ENCODE results near the gene TMEM184A. TPM values are rescaled to one million over a fixed set of nuclear protein-coding genes. Genes with fewer than 3 reads are reported as not detected.

Gene TMEM184A
- total RNA-seq, 1 experiment from 2014 or later = 16.5 TPM

DNA sequence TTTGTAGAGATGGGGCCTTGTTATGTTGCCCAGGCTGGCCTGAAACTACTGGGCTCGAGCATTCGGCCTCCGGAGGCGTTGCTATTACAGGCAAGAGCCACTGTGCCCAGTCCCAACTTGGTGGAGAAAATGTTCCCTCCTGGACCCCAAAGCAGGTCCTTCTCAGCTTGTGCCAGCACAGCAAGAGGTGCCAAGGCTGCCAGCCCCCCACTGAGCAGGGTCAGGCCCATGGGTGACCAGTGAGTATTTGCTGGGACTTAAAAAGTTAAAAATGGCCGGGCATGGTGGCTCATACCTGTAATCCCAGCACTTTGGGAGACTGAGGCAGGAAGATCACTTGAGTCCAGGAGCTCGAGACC is 20.9 kb downstream of the TMEM184A start:
- no peaks in the 10 kb centered on the region; the same call in 1 of the 2 replicates for H3K36me3 ChIP-seq (ENCODE audit: control insufficient read depth, insufficient read depth, low read length)
- peak overlapping the region; percentile 95 for H3K27ac Mint-ChIP-seq (ENCODE audit: unreplicated experiment)
- H3K9me3 Mint-ChIP-seq (ENCODE audit: unreplicated experiment) = no peaks in the 10 kb centered on the region
- CTCF ChIA-PET = interaction anchor here (3.3 kb wide), 1 partner anchor 21 kb away, joined by 28 read pairs; the partner anchor contains the start of gene TMEM184A
- H3K4me1 ChIP-seq = peaks cover 55% of the 10 kb centered on the region
- no peaks in the 10 kb centered on the region for H3K9me3 ChIP-seq
- H3K27me3 Mint-ChIP-seq (ENCODE audit: insufficient read depth, unreplicated experiment) = no peaks in the 10 kb centered on the region
- BruUV-seq (replicated peaks) = no TSS peak
- no peaks in the 10 kb centered on the region for H3K27me3 ChIP-seq (replicated peaks; ENCODE audit: control insufficient read depth, insufficient read depth, low read length)
- TF ChIP-seq, protein P1, sequence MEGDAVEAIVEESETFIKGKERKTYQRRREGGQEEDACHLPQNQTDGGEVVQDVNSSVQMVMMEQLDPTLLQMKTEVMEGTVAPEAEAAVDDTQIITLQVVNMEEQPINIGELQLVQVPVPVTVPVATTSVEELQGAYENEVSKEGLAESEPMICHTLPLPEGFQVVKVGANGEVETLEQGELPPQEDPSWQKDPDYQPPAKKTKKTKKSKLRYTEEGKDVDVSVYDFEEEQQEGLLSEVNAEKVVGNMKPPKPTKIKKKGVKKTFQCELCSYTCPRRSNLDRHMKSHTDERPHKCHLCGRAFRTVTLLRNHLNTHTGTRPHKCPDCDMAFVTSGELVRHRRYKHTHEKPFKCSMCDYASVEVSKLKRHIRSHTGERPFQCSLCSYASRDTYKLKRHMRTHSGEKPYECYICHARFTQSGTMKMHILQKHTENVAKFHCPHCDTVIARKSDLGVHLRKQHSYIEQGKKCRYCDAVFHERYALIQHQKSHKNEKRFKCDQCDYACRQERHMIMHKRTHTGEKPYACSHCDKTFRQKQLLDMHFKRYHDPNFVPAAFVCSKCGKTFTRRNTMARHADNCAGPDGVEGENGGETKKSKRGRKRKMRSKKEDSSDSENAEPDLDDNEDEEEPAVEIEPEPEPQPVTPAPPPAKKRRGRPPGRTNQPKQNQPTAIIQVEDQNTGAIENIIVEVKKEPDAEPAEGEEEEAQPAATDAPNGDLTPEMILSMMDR (IDR thresholded peaks at IDR 0.05; ENCODE audit: insufficient read depth in 1 of 2, low read depth in 1 of 2, low read length in 1 of 2, severe bottlenecking in 1 of 2, unreplicated experiment in 1 of 2) = no peak
- intact Hi-C loops (cut with micrococcal nuclease; ENCODE audit: unreplicated experiment) = no loop called here
- H3K36me3 Mint-ChIP-seq (ENCODE audit: insufficient read depth, unreplicated experiment) = peaks cover 52% of the 10 kb centered on the region
- no peak overlapping the region for H3K4me3 Mint-ChIP-seq (ENCODE audit: unreplicated experiment)
- DNase-seq = no peak
- peaks cover 11% of the 10 kb centered on the region for H3K4me1 Mint-ChIP-seq (ENCODE audit: low read depth, unreplicated experiment)
- no peak overlapping the region for H3K4me3 ChIP-seq (ENCODE audit: low read depth, low read length)
- POLR2A ChIA-PET = no interaction called here

DNA sequence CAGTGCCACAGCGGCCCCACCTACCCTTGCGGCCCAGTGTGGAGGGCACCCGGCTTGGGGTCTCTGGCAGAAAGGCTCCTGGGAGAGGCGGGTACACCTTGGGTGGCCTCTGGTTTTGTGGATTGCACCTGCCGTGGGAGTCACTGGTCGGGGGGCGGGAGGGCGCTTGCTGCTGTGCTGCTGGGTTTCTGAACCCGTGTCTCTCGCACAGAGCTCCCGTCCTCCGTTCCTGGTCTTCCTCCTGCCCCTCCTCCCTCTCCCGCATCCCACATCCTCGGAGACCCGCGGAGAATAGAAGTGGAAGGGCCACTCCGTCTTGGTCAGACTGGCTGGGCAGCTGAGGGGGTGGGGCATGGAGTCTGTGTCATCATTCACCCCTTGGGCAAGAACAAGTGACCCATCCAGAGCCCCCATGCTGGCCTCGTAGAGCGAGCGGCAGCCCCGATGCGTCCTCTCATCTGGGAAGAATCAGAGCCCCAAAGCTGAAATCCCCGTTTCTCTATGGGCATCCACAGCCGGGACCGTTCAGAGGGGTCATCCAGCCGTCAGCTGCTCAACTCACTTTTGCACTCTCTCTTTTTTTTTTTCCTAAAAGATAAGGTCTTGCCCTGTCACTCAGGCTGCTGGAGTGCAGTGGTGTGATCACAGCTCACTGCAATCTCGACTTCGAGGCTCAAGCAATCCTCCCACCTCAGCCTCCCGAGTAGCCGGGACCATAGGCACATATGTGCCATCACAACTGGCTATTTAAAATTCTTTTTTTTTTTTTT is 21.5 kb downstream of the TMEM184A start:
- H3K9me3 Mint-ChIP-seq (ENCODE audit: unreplicated experiment) = no peaks in the 10 kb centered on the region
- H3K4me3 Mint-ChIP-seq (ENCODE audit: unreplicated experiment) = no peak overlapping the region
- peaks cover 47% of the 10 kb centered on the region for H3K36me3 Mint-ChIP-seq (ENCODE audit: insufficient read depth, unreplicated experiment)
- H3K9me3 ChIP-seq = no peaks in the 10 kb centered on the region
- H3K4me1 Mint-ChIP-seq (ENCODE audit: low read depth, unreplicated experiment) = peaks cover 11% of the 10 kb centered on the region
- TF ChIP-seq, protein P1 (IDR thresholded peaks at IDR 0.05; ENCODE audit: insufficient read depth in 1 of 2, low read depth in 1 of 2, low read length in 1 of 2, severe bottlenecking in 1 of 2, unreplicated experiment in 1 of 2) = no peak
- H3K27me3 ChIP-seq (replicated peaks; ENCODE audit: control insufficient read depth, insufficient read depth, low read length) = no peaks in the 10 kb centered on the region
- intact Hi-C loops (cut with micrococcal nuclease; ENCODE audit: unreplicated experiment) = no loop called here
- CTCF ChIA-PET = interaction anchor here (3.3 kb wide), 1 partner anchor 22 kb away, joined by 28 read pairs; the partner anchor contains the start of gene TMEM184A
- no peak for DNase-seq
- POLR2A ChIA-PET = interaction anchor here (1.1 kb wide), 1 partner anchor 21 kb away, joined by 4 read pairs; the partner anchor contains the start of gene TMEM184A
- H3K4me3 ChIP-seq (ENCODE audit: low read depth, low read length) = no peak overlapping the region
- peak overlapping the region; percentile 95 for H3K27ac Mint-ChIP-seq (ENCODE audit: unreplicated experiment)
- H3K4me1 ChIP-seq = peaks cover 55% of the 10 kb centered on the region
- no peaks in the 10 kb centered on the region; the same call in 1 of the 2 replicates for H3K36me3 ChIP-seq (ENCODE audit: control insufficient read depth, insufficient read depth, low read length)
- H3K27me3 Mint-ChIP-seq (ENCODE audit: insufficient read depth, unreplicated experiment) = no peaks in the 10 kb centered on the region
- BruUV-seq (replicated peaks) = no TSS peak

DNA sequence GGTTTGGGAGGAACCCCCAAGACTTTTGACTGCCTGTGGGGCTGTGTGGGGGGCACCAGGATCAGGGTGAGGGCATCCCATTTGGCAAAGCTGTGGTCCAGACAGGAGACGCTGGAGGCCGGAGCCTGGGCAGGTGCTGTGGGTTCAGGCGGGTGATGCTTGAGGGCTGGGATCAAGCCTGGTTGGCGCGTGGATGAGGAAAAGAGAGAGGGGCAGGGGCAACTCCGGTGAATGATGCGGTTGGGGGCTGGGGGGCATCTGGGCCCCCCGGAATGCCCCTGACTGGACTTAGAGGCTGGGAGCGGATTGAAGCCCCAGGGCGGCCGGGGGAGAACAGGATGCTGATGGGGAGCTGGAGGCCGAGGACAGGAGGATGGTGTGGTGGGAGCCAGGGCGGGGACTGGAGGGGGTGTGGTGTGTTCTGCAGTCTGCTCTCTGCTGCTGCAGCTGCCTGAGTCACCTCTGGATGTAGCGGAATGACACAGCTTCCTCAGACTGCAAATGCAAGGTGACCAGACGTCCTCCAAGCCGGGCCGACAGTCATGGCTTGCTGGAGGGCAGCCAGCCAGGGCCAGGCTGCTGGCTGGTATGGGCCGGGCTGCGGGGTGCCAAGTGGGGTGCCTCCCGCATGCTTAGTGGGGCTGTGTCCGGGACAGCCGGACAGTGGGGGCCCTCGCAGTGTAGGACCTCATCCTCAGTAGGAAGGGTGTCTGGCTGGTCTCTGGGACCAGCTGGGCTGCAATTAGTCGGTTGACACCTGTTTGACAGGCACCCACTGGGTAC is 22.3 kb downstream of the TMEM184A start:
- Histone ChIP-seq H3K36me3 (ENCODE audit: control insufficient read depth, insufficient read depth, low read length) (no peaks in the 10 kb centered on the region; the same call in 1 of the 2 replicates), H3K9me3 (no peaks in the 10 kb centered on the region), H3K4me3 (ENCODE audit: low read depth, low read length) (no peak overlapping the region), H3K4me1 (peaks cover 55% of the 10 kb centered on the region), H3K27me3 (replicated peaks; ENCODE audit: control insufficient read depth, insufficient read depth, low read length) (no peaks in the 10 kb centered on the region)
- TF ChIP-seq, protein P1 (IDR thresholded peaks at IDR 0.05; ENCODE audit: insufficient read depth in 1 of 2, low read depth in 1 of 2, low read length in 1 of 2, severe bottlenecking in 1 of 2, unreplicated experiment in 1 of 2) = no peak
- Mint-ChIP-seq H3K9me3 (ENCODE audit: unreplicated experiment) (no peaks in the 10 kb centered on the region), H3K27me3 (ENCODE audit: insufficient read depth, unreplicated experiment) (no peaks in the 10 kb centered on the region), H3K27ac (ENCODE audit: unreplicated experiment) (peak overlapping the region; percentile 95), H3K36me3 (ENCODE audit: insufficient read depth, unreplicated experiment) (peaks cover 41% of the 10 kb centered on the region), H3K4me3 (ENCODE audit: unreplicated experiment) (peak overlapping the region; percentile 18), H3K4me1 (ENCODE audit: low read depth, unreplicated experiment) (peaks cover 11% of the 10 kb centered on the region)
- no TSS peak for BruUV-seq (replicated peaks)
- ChIA-PET POLR2A (interaction anchor here (1.1 kb wide), 1 partner anchor 22 kb away, joined by 4 read pairs; the partner anchor contains the start of gene TMEM184A), CTCF (no interaction called here)
- intact Hi-C loops (cut with micrococcal nuclease; ENCODE audit: unreplicated experiment) = no loop called here
- DNase-seq = no peak

All from Caco-2 (cell line).